ENCODE measurements around the gene RUNX1. TPM values are rescaled to one million over a fixed set of nuclear protein-coding genes. Genes with fewer than 3 reads are reported as not detected.

RUNX1 gene
- total and polyA plus RNA-seq, 2 of the 13 experiments (the other 11 are each of a cell fraction or from before 2014, with no cell fraction given), result 5.4 to 6.4 TPM

- TF ChIP-seq, protein P1, sequence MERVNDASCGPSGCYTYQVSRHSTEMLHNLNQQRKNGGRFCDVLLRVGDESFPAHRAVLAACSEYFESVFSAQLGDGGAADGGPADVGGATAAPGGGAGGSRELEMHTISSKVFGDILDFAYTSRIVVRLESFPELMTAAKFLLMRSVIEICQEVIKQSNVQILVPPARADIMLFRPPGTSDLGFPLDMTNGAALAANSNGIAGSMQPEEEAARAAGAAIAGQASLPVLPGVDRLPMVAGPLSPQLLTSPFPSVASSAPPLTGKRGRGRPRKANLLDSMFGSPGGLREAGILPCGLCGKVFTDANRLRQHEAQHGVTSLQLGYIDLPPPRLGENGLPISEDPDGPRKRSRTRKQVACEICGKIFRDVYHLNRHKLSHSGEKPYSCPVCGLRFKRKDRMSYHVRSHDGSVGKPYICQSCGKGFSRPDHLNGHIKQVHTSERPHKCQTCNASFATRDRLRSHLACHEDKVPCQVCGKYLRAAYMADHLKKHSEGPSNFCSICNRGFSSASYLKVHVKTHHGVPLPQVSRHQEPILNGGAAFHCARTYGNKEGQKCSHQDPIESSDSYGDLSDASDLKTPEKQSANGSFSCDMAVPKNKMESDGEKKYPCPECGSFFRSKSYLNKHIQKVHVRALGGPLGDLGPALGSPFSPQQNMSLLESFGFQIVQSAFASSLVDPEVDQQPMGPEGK (CRISPR knock-in tag; IDR thresholded peaks at IDR 0.05), result 0 out of 2 replicates have a peak, but pooled peaks have one; percentile 8
- TF ChIP-seq PAX8 (CRISPR knock-in tag; IDR thresholded peaks at IDR 0.05; ENCODE audit: borderline replicate concordance) (no peak), SRF (IDR thresholded peaks at IDR 0.05; ENCODE audit: low read depth, low read length) (no peak), SKIL (CRISPR knock-in tag; IDR thresholded peaks at IDR 0.05; ENCODE audit: borderline replicate concordance) (no peak), ZFX (CRISPR knock-in tag; IDR thresholded peaks at IDR 0.05; ENCODE audit: low read depth) (peak; percentile 38), SIX1 (CRISPR knock-in tag; IDR thresholded peaks at IDR 0.05; ENCODE audit: borderline replicate concordance) (peak; percentile 71; the same call in 1 of the 2 replicates), MAZ (IDR thresholded peaks at IDR 0.05; ENCODE audit: borderline replicate concordance, low read depth, low read length) (no peak; the same call in 1 of the 2 replicates), MAZ (CRISPR knock-in tag; IDR thresholded peaks at IDR 0.05; ENCODE audit: low read depth) (no peak), HES4 (CRISPR knock-in tag; IDR thresholded peaks at IDR 0.05; ENCODE audit: borderline replicate concordance) (no peak), ZSCAN21 (CRISPR knock-in tag; IDR thresholded peaks at IDR 0.05; ENCODE audit: borderline replicate concordance) (no peak; the same call in 1 of the 2 replicates), PLSCR1 (CRISPR knock-in tag; IDR thresholded peaks at IDR 0.05; ENCODE audit: borderline replicate concordance) (no peak), MEIS1 (CRISPR knock-in tag; IDR thresholded peaks at IDR 0.05; ENCODE audit: borderline replicate concordance) (no peak; the same call in 1 of the 2 replicates), HDAC2 (CRISPR knock-in tag; IDR thresholded peaks at IDR 0.05) (0 out of 2 replicates have a peak, but pooled peaks have one; percentile 11), RNF2 (conservative IDR thresholded peaks at IDR 0.05; ENCODE audit: low read depth) (peak; percentile 65; the same call in 1 of the 2 replicates), ZNF143 (CRISPR knock-in tag; IDR thresholded peaks at IDR 0.05) (no peak), ARHGAP35 (CRISPR knock-in tag; IDR thresholded peaks at IDR 0.05; ENCODE audit: borderline replicate concordance) (no peak), ZNF282 (IDR thresholded peaks at IDR 0.05; ENCODE audit: partially characterized antibody) (no peak), ZBTB20 (CRISPR knock-in tag; IDR thresholded peaks at IDR 0.05; ENCODE audit: borderline replicate concordance, low read depth) (0 out of 2 replicates have a peak, but pooled peaks have one; percentile 29), ZNF737 (CRISPR knock-in tag; IDR thresholded peaks at IDR 0.05; ENCODE audit: borderline replicate concordance) (no peak), KLF16 (CRISPR knock-in tag; IDR thresholded peaks at IDR 0.05) (no peak)
- TF ChIP-seq, protein P2, sequence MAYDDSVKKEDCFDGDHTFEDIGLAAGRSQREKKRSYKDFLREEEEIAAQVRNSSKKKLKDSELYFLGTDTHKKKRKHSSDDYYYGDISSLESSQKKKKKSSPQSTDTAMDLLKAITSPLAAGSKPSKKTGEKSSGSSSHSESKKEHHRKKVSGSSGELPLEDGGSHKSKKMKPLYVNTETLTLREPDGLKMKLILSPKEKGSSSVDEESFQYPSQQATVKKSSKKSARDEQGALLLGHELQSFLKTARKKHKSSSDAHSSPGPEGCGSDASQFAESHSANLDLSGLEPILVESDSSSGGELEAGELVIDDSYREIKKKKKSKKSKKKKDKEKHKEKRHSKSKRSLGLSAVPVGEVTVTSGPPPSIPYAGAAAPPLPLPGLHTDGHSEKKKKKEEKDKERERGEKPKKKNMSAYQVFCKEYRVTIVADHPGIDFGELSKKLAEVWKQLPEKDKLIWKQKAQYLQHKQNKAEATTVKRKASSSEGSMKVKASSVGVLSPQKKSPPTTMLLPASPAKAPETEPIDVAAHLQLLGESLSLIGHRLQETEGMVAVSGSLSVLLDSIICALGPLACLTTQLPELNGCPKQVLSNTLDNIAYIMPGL (CRISPR knock-in tag; IDR thresholded peaks at IDR 0.05; ENCODE audit: borderline replicate concordance in 1 of 2, low read depth in 1 of 2), result no peak; a peak in 1 of 4 replicates
These were observed 161.2 kb downstream of the RUNX1 start (continued) for GRCh38 chr21:34887725-34888568.

All from HepG2 (cell line).